Esophagus squamous epithelium (tissue), 5 donors: ENCODE measurements around the gene ZFHX3. TPM values are rescaled to one million over a fixed set of nuclear protein-coding genes. Genes with fewer than 3 reads are reported as not detected.
"Not testable (repeated sequence)": the region's sequence is repeated elsewhere in the genome, so short reads cannot be mapped to it uniquely, and the experiment has no call there.

Experiments used
- DNase-seq: peaks from one replicate; lab custom pipeline; 2025; lab: John Stamatoyannopoulos, UW
- H3K27ac ChIP-seq, 4 donors: fragments of 200-600 bp; sonication (generic); one replicate each; pipeline ENCODE4 v1.5.1; 2016 to 2019; ENCODE audit warnings: mild to moderate bottlenecking in 1 of 4
- H3K27me3 ChIP-seq, 4 donors: fragments of 200-600 bp; sonication (generic); 1 replicate in 3 of 4; 2 replicates in 1 of 4; pipeline versions ENCODE4 v1.5.1 to v1.6.0; 2017 to 2021; ENCODE audit warnings: antibody characterized with exemption in 1 of 4
- H3K36me3 ChIP-seq, 3 donors: fragments of 200-600 bp; sonication (generic); one replicate each; pipeline ENCODE4 v1.5.1; 2016 to 2019
- H3K4me1 ChIP-seq, 3 donors: fragments of 200-600 bp; sonication (generic); one replicate each; pipeline ENCODE4 v1.5.1; 2017 to 2019
- H3K4me3 ChIP-seq, 4 donors: fragments of 200-600 bp; sonication (generic); 1 replicate in 3 of 4; 2 replicates in 1 of 4; pipeline ENCODE4 v1.5.1; 2016 to 2019; ENCODE audit warnings: mild to moderate bottlenecking in 2 of 4, moderate library complexity in 1 of 4
- H3K9me3 ChIP-seq, 3 donors: fragments of 200-600 bp; sonication (generic); one replicate each; pipeline ENCODE4 v1.5.1; 2016 to 2019
- CTCF ChIP-seq, 6 experiments: fragments of 450-650 bp in 4 of 6; fragments of 200-600 bp in 2 of 6; sonication (generic) in 2 of 6; IDR thresholded peaks; one replicate each; pipeline ENCODE4 v1.5.1; 2016 to 2019; ENCODE audit warnings: antibody characterized with exemption in 6 of 6, mild to moderate bottlenecking in 4 of 6, moderate library complexity in 4 of 6
- POLR2A ChIP-seq, 4 donors: fragments of 450-650 bp; IDR thresholded peaks; one replicate each; pipeline ENCODE4 v1.6.1; 2017; ENCODE audit warnings: antibody characterized with exemption in 4 of 4, mild to moderate bottlenecking in 4 of 4, moderate library complexity in 3 of 4
- WGBS, 2 donors: methylation state at CpG; one replicate each; pipeline ENCODE4 v1.1.5; 2018; 5-methylcytosine and 5-hydroxymethylcytosine counted together
- intact Hi-C: fragments of 100-400 bp; cut with DNase I; formaldehyde crosslinking; loops from one replicate; pipeline ENCODE4 v1.15.0; 2022
- total RNA-seq, 4 donors: library from RNA; depleted of rRNA; stranded (reverse); fragments of >200 nt; gene quantifications; one replicate each; pipeline ENCODE4 v1.1.0, GENCODE V29; 2016
- donor health status: DM: yes; HTN: yes; CAD: no.

The ZFHX3 gene
- total RNA-seq, 4 donors from 2014 or later = 3.5 to 12.8 (median 4.5) TPM

GRCh38 chr16:72997141-72997542 is 50.8 kb downstream of the ZFHX3 start:
- WGBS, 2 donors = 45 to 62% methylated on average over 5 to 7 of the region's 7 CpGs
- intact Hi-C loops = loop anchor here (10.0 kb wide), 1 partner anchor 122 kb away; no protein-coding TSS in a partner anchor
- Histone ChIP-seq H3K9me3 (peaks cover 0 to 8% (median 0%) of the 10 kb centered on the region in 3 donors), H3K4me3 (no peak overlapping the region), H3K4me1 (peaks cover 21 to 64% (median 22%) of the 10 kb centered on the region in 3 donors), H3K27ac (peak overlapping the region; percentile 6 to 38 (median 19)), H3K27me3 (no peaks in the 10 kb centered on the region), H3K36me3 (no peaks in the 10 kb centered on the region)
- no peak for DNase-seq
- TF ChIP-seq POLR2A (IDR thresholded peaks at IDR 0.05) = no peak
- TF ChIP-seq CTCF (IDR thresholded peaks at IDR 0.05) = no peak

GRCh38 chr16:72996291-72997062 is 51.5 kb downstream of the ZFHX3 start:
- 62 to 69% methylated on average over 9 to 11 of the region's 11 CpGs for WGBS, 2 donors
- H3K4me1 ChIP-seq = peaks cover 21 to 71% (median 22%) of the 10 kb centered on the region in 3 donors
- DNase-seq = no peak
- peak overlapping the region; percentile 6 to 38 (median 19) for H3K27ac ChIP-seq
- TF ChIP-seq POLR2A (IDR thresholded peaks at IDR 0.05) (no peak), CTCF (IDR thresholded peaks at IDR 0.05) (no peak)
- H3K36me3 ChIP-seq = no peaks in the 10 kb centered on the region
- intact Hi-C loops = loop anchor here (10.0 kb wide), 1 partner anchor 122 kb away; no protein-coding TSS in a partner anchor
- peaks cover 0 to 6% (median 0%) of the 10 kb centered on the region in 3 donors for H3K9me3 ChIP-seq
- no peaks in the 10 kb centered on the region for H3K27me3 ChIP-seq
- H3K4me3 ChIP-seq = no peak overlapping the region

- H3K27me3 ChIP-seq, H3K36me3 ChIP-seq, H3K9me3 ChIP-seq, DNase-seq, H3K4me3 ChIP-seq: not testable (repeated sequence)
- 80 to 90% methylated on average over 8 to 9 of the region's 9 CpGs for WGBS, 2 donors
- intact Hi-C loops = loop anchor here (10.0 kb wide), 1 partner anchor 121 kb away; no protein-coding TSS in a partner anchor
- Histone ChIP-seq H3K27ac (peak overlapping the region in 1 of 4 donors; percentile 38), H3K4me1 (peaks cover 21 to 76% (median 23%) of the 10 kb centered on the region in 3 donors)
Observed at GRCh38 chr16:72995882-72996270, 52.1 kb downstream of the ZFHX3 start.

- DNase-seq = no peak
- H3K4me1 ChIP-seq = peaks cover 23 to 76% (median 26%) of the 10 kb centered on the region in 3 donors
- 83 to 86% methylated on average over 14 to 18 of the region's 18 CpGs for WGBS, 2 donors
Observed at GRCh38 chr16:72995151-72995881, 52.6 kb downstream of the ZFHX3 start.

More at GRCh38 chr16:72995151-72995881, 52.6 kb downstream of the ZFHX3 start:
- Histone ChIP-seq H3K36me3 (no peaks in the 10 kb centered on the region), H3K4me3 (no peak overlapping the region), H3K27ac (no peak overlapping the region), H3K9me3 (no peaks in the 10 kb centered on the region), H3K27me3 (no peaks in the 10 kb centered on the region)
- TF ChIP-seq POLR2A (IDR thresholded peaks at IDR 0.05) (no peak), CTCF (IDR thresholded peaks at IDR 0.05) (peak in 3 of 6 experiments; percentile 27 to 46 (median 32))
- intact Hi-C loops = loop anchor here (10.0 kb wide), 1 partner anchor 121 kb away; no protein-coding TSS in a partner anchor
